GM12872 (cell line): ENCODE measurements around the gene AKAP13.

Experiments used
- TF ChIP-seq, protein P1 (sequence below): IDR thresholded peaks from 3 replicates; pipeline ENCODE4 v1.5.1; 2011; ENCODE audit warnings: low read depth, mild to moderate bottlenecking, low read length, moderate library complexity; ENCODE audit not compliant: insufficient read depth

Gene AKAP13

DNA sequence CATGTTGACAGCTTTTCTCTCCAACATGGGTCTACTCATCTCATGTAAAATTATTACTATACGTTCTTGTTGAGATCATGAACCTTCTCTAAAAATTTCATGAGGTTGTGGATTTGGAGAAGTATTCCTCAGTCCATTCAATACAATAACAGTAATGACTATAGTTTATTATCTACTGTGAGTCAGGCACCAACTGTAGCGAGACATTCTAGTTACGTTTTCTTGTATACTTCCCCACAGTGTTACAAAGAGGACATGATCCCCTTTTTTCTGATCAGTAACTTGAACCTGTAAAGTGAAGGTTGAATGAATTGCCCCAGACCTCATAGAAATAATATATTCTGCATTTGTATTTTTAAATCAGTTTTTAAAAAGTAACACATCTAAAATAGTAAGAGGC, 76.4 kb downstream of the AKAP13 start:
- TF ChIP-seq, protein P1, sequence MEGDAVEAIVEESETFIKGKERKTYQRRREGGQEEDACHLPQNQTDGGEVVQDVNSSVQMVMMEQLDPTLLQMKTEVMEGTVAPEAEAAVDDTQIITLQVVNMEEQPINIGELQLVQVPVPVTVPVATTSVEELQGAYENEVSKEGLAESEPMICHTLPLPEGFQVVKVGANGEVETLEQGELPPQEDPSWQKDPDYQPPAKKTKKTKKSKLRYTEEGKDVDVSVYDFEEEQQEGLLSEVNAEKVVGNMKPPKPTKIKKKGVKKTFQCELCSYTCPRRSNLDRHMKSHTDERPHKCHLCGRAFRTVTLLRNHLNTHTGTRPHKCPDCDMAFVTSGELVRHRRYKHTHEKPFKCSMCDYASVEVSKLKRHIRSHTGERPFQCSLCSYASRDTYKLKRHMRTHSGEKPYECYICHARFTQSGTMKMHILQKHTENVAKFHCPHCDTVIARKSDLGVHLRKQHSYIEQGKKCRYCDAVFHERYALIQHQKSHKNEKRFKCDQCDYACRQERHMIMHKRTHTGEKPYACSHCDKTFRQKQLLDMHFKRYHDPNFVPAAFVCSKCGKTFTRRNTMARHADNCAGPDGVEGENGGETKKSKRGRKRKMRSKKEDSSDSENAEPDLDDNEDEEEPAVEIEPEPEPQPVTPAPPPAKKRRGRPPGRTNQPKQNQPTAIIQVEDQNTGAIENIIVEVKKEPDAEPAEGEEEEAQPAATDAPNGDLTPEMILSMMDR, result no peak

DNA sequence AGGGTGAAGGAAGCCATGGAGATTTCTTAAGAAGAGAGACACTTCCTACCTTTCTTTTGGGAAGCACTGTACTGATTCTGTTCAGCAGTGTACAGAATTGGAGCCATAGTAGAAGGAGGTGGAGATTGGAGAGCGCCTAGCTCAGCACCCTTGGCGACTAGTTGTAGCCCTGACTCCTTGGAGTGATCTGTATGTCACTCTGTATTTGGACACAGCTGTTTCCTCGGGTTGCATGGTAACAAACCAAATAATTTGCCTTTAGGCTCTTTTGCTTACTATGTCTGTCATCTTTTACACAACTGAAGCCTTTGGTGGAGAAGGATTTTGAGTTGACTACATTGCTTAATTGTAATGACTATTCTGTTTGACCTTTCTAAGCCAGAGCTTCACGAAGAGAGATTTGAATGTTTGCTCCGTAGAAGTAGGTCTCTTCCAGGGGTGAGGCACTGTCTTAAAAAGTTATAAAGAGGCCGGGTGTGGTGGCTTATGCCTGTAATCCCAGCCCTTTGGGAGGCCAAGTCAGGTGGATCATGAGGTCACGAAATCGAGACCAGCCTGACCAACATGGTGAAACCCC, 77.1 kb downstream of the AKAP13 start:
- TF ChIP-seq, protein P1, result no peak

DNA sequence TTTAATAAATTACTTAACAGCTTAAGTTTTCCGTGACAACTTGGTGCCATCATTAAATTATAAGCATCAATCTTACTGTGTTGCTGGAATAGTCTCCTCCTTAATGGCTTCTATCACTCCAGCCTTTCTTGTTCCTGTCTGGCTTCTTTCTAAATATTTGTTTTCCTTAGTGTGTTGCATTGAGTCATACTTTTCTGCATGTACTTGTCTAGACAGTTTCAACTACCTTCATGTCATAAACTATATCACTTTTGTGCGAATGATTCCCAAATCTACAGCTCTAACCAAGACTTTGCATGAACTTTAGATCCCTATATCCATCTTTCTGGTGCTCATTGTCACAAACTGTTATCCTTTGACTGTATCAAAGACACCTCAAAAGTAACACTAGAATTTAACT, 78.4 kb downstream of the AKAP13 start:
- TF ChIP-seq, protein P1, result no peak

DNA sequence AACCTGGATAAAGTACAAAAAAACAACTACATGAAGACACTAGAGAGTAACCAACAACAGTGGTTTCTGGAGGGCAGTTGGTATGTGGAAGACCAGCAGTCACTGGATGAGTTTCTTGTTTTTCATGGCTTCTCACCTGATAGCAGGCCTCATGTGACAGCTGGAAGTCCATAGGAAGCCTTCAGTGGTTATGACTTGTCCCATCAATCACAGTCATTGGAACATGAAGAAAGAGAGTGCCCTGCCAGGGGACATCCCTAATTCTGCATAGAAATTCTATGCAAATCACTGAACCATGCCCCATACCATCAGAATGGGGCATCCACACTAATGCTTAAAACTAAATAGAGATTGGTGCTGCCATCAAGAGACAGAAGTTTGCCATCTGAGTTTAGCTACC, 81.6 kb downstream of the AKAP13 start:
- TF ChIP-seq, protein P1, result no peak

DNA sequence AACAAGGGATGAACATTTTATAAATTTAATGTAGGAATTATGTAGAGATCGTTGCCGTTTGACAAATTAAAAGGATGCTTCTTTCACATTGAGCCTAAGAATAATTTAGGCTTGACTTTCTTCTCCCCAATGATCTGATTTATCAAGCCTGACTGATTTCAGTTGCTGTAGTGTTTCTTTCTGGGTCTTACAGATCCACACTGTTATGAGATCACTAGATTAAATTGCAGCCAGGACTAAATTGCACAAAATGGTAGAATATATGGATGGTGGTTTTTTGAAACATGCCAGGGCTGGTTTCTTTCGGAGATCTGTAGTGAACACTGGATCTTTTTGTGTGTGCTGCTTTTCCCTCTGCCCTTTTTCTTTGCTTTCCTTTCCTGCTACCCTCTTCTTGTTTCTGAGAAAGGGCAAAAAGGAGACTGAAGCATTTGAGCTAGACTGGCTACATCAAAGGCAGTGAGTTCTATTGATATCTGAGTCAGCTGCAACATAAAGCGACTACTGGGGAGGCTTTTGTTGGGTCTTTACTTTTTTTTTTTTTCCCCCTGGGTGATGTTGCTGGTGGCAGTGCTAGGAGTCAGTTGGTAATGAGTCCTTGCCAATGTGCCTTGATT, 83.0 kb downstream of the AKAP13 start:
- TF ChIP-seq, protein P1, result no peak

DNA sequence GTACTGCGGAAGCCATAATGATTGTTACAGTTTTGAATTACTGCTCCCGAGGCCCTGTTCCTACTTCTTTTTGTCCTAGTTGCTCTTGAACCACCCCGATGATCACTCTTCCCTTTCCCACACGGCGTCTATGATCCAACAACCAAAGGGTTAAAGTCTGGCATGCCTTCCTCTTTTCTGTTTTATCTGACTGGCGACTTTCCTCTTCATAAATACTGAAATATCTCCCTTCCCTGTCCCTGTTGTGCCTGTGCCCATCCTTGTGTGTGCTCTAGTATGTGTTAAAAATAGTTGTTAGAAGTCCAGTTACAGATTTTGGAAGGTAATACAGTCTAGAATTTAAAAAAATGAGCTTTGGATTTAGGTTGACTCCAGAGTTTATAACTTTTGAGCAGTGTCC, 83.6 kb downstream of the AKAP13 start:
- TF ChIP-seq, protein P1, result no peak

DNA sequence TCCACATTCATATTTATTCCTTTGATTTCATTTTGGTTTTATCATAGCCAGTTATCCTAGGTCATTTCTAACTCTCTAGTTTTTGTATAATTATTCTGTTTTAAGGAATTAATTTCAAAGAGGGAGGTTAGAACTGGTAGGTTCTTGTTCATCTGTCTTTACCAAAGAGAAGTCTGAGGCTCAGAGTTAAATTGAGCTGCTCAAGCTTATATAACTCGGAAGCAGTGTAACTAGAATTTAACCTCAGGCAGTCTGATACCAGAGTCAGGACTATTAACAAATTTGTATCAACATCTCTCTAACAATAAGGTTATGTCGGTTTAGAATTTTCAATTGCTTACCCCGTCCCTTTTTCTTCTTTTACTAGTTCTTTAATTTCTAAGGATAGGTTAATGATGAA, 84.1 kb downstream of the AKAP13 start:
- TF ChIP-seq, protein P1, result no peak
